Liver (tissue), 9 donors: ENCODE measurements around the gene MRPL42. TPM values are rescaled to one million over a fixed set of nuclear protein-coding genes. Genes with fewer than 3 reads are reported as not detected.

ENCODE experiments used
- DNase-seq: peaks from one replicate; pipeline ENCODE4 v3.0.0-alpha.2; 2017; ENCODE audit warnings: low spot score
- H3K27ac ChIP-seq, 2 donors: one replicate each; pipeline ENCODE4 v1.7.0; 2013; ENCODE audit warnings: inconsistent platforms in 2 of 2, low read length in 2 of 2, control low read depth in 1 of 2, low read depth in 1 of 2, mild to moderate bottlenecking in 1 of 2
- H3K27me3 ChIP-seq, 4 donors: one replicate each; pipeline versions ENCODE4 v1.6.1 to v1.7.0; 2013; ENCODE audit warnings: low read length in 3 of 4, inconsistent platforms in 1 of 4, mild to moderate bottlenecking in 1 of 4, moderate library complexity in 1 of 4; ENCODE audit not compliant: control insufficient read depth in 4 of 4, insufficient read depth in 4 of 4
- H3K36me3 ChIP-seq, 4 donors: one replicate each; pipeline versions ENCODE4 v1.6.1 to v1.7.0; 2013; ENCODE audit warnings: low read length in 3 of 4, mild to moderate bottlenecking in 3 of 4, low read depth in 1 of 4, moderate library complexity in 1 of 4; ENCODE audit not compliant: control insufficient read depth in 4 of 4, insufficient read depth in 3 of 4
- H3K4me1 ChIP-seq, 4 donors: one replicate each; pipeline versions ENCODE4 v1.6.1 to v1.7.0; 2013; ENCODE audit warnings: low read length in 3 of 4, mild to moderate bottlenecking in 3 of 4, moderate library complexity in 1 of 4; ENCODE audit not compliant: control insufficient read depth in 4 of 4, insufficient read depth in 4 of 4
- H3K4me3 ChIP-seq, 3 donors: one replicate each; pipeline versions ENCODE4 v1.6.1 to v1.7.0; 2013; ENCODE audit warnings: low read length in 3 of 3, control low read depth in 1 of 3, low read depth in 1 of 3, mild to moderate bottlenecking in 1 of 3
- H3K9ac ChIP-seq, 2 donors: one replicate each; pipeline ENCODE4 v1.7.0; 2013; ENCODE audit warnings: low read length in 2 of 2, mild to moderate bottlenecking in 2 of 2, moderate library complexity in 2 of 2, control low read depth in 1 of 2, low read depth in 1 of 2
- H3K9me3 ChIP-seq, 4 donors: one replicate each; pipeline versions ENCODE4 v1.6.1 to v1.7.0; 2013; ENCODE audit warnings: low read length in 3 of 4; ENCODE audit not compliant: control insufficient read depth in 4 of 4
- CTCF ChIP-seq: fragments of 150-350 bp; IDR thresholded peaks from 2 replicates; pipeline ENCODE4 v1.5.1; 2017; ENCODE audit warnings: improper control_type of control experiment, low read depth, low read length; ENCODE audit not compliant: missing input control
- EGR1 ChIP-seq, 2 donors: IDR thresholded peaks; 2 replicates each; pipeline ENCODE4 v1.6.1; 2016 to 2018; ENCODE audit warnings: antibody characterized with exemption in 2 of 2, low read depth in 2 of 2
- FOXA1 ChIP-seq: IDR thresholded peaks from 2 replicates; pipeline ENCODE4 v1.6.1; 2016; ENCODE audit warnings: antibody characterized with exemption
- FOXA2 ChIP-seq: IDR thresholded peaks from 2 replicates; pipeline ENCODE4 v1.6.1; 2016; ENCODE audit warnings: antibody characterized with exemption
- GABPA ChIP-seq, 2 donors: IDR thresholded peaks in 1 of 2; conservative IDR thresholded peaks in 1 of 2; 2 replicates each; pipeline ENCODE4 v1.6.1; 2016; ENCODE audit warnings: antibody characterized with exemption in 2 of 2, mild to moderate bottlenecking in 1 of 2, moderate library complexity in 1 of 2
- HNF4A ChIP-seq, 2 donors: conservative IDR thresholded peaks; 2 replicates each; pipeline ENCODE4 v1.6.1; 2016; ENCODE audit warnings: antibody characterized with exemption in 2 of 2, mild to moderate bottlenecking in 2 of 2
- HNF4G ChIP-seq: IDR thresholded peaks from 2 replicates; pipeline ENCODE4 v1.6.1; 2016; ENCODE audit warnings: antibody characterized with exemption
- JUND ChIP-seq, 2 donors: IDR thresholded peaks; 2 replicates each; pipeline ENCODE4 v1.6.1; 2016; ENCODE audit warnings: antibody characterized with exemption in 2 of 2
- MAX ChIP-seq: IDR thresholded peaks from 2 replicates; pipeline ENCODE4 v1.6.1; 2016; ENCODE audit warnings: antibody characterized with exemption
- NR2F2 ChIP-seq: IDR thresholded peaks from 2 replicates; pipeline ENCODE4 v1.6.1; 2016; ENCODE audit warnings: antibody characterized with exemption
- RAD21 ChIP-seq, 2 donors: IDR thresholded peaks; 2 replicates each; pipeline ENCODE4 v1.6.1; 2016; ENCODE audit warnings: antibody characterized with exemption in 2 of 2, mild to moderate bottlenecking in 2 of 2
- REST ChIP-seq: IDR thresholded peaks from 2 replicates; pipeline ENCODE4 v1.6.1; 2016; ENCODE audit warnings: antibody characterized with exemption, mild to moderate bottlenecking
- RXRA ChIP-seq, 2 donors: IDR thresholded peaks; 2 replicates each; pipeline ENCODE4 v1.6.1; 2017 to 2018; ENCODE audit warnings: antibody characterized with exemption in 2 of 2, mild to moderate bottlenecking in 1 of 2
- SP1 ChIP-seq: IDR thresholded peaks from 2 replicates; pipeline ENCODE4 v1.6.1; 2018; ENCODE audit warnings: antibody characterized with exemption, mild to moderate bottlenecking
- TAF1 ChIP-seq: conservative IDR thresholded peaks from 2 replicates; pipeline ENCODE4 v1.6.1; 2016; ENCODE audit warnings: antibody characterized with exemption, mild to moderate bottlenecking
- YY1 ChIP-seq: IDR thresholded peaks from 2 replicates; pipeline ENCODE4 v1.6.1; 2016; ENCODE audit warnings: antibody characterized with exemption, mild to moderate bottlenecking
- WGBS: extraction: QIAGEN DNeasy Blood & Tissue Kit; methylation state at CpG from one replicate; pipeline ENCODE4 v1.1.7; 2013; 5-methylcytosine and 5-hydroxymethylcytosine counted together
- polyA plus RNA-seq, 2 donors: library from polyadenylated mRNA; stranded (reverse) in 1 of 2; unstranded in 1 of 2; fragments of 200-250 nt in 1 of 2; fragments of >200 nt in 1 of 2; fragmentation: Nextera tagmentation in 1 of 2; extraction: Ambion mirVana in 1 of 2; gene quantifications; one replicate each; pipeline versions ENCODE4 v1.2.1 to v1.2.3, GENCODE V29; 2013 to 2015
- total RNA-seq, 2 donors: library from RNA; depleted of rRNA; stranded (reverse); fragments of >200 nt; gene quantifications; one replicate each; pipeline ENCODE4 v1.2.3, GENCODE V29; 2014
- TF ChIP-seq, protein P1 (sequence below): IDR thresholded peaks from 2 replicates; pipeline ENCODE4 v1.6.1; 2016; ENCODE audit warnings: antibody characterized with exemption
- TF ChIP-seq, protein P2 (sequence below): IDR thresholded peaks from 2 replicates; pipeline ENCODE4 v1.6.1; 2016; ENCODE audit warnings: antibody characterized with exemption
- donor health status: healthy.
- donor health status: healthy.
- donor health status: healthy.
- donor health status: healthy.
- donor health status: healthy.

MRPL42 gene
- total and polyA plus RNA-seq, 4 donors: 20.4 to 38.8 (median 33.3) TPM

GRCh38 chr12:93536766-93537488 is 69.6 kb downstream of the MRPL42 start (continued):
- TF ChIP-seq REST (no peak), TAF1 (no peak)

DNA sequence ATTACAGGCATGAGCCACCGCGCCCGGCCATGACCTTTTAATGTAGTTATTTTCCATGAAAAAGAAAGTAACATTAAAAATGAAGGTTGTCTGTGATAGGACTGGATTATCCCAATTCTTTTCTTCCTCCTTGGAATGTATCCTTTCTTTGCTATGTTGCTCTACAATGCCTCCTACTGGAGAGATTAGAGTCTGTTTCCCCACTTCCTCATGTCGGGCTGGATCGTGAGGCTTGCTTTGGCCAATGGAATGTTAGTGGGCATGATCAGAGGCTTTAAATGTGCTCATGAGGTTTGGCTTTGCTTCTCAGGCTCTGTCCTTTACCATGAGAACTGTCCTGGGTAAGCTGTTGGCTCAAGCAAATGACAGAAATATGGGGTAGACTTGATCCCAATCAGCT is 70.5 kb downstream of the MRPL42 start:
- Histone ChIP-seq H3K4me3 (no peak overlapping the region), H3K27ac (no peak overlapping the region), H3K27me3 (no peaks in the 10 kb centered on the region), H3K9ac (no peak overlapping the region), H3K4me1 (peaks cover 0 to 16% (median 15%) of the 10 kb centered on the region in 4 donors), H3K36me3 (no peaks in the 10 kb centered on the region), H3K9me3 (no peaks in the 10 kb centered on the region)
- TF ChIP-seq GABPA (IDR thresholded peaks at IDR 0.05 in 1 of 2, conservative IDR thresholded peaks at IDR 0.05 in 1 of 2): no peak
- TF ChIP-seq FOXA1: no peak
- TF ChIP-seq JUND (IDR thresholded peaks at IDR 0.05): no peak
- TF ChIP-seq TAF1: no peak
- TF ChIP-seq HNF4A (conservative IDR thresholded peaks at IDR 0.05): no peak
- no peak for TF ChIP-seq SP1
- TF ChIP-seq, protein P1, sequence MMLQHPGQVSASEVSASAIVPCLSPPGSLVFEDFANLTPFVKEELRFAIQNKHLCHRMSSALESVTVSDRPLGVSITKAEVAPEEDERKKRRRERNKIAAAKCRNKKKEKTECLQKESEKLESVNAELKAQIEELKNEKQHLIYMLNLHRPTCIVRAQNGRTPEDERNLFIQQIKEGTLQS: no peak
- TF ChIP-seq FOXA2: no peak
- no peak for TF ChIP-seq EGR1 (IDR thresholded peaks at IDR 0.05; ENCODE audit: low read depth in 2 of 2)
- no peak for TF ChIP-seq CTCF
- no peak for TF ChIP-seq RAD21 (IDR thresholded peaks at IDR 0.05)
- TF ChIP-seq NR2F2: no peak
- no peak for TF ChIP-seq HNF4G
- no peak for TF ChIP-seq REST
- TF ChIP-seq YY1: no peak
- TF ChIP-seq MAX: no peak
- TF ChIP-seq, protein P2, sequence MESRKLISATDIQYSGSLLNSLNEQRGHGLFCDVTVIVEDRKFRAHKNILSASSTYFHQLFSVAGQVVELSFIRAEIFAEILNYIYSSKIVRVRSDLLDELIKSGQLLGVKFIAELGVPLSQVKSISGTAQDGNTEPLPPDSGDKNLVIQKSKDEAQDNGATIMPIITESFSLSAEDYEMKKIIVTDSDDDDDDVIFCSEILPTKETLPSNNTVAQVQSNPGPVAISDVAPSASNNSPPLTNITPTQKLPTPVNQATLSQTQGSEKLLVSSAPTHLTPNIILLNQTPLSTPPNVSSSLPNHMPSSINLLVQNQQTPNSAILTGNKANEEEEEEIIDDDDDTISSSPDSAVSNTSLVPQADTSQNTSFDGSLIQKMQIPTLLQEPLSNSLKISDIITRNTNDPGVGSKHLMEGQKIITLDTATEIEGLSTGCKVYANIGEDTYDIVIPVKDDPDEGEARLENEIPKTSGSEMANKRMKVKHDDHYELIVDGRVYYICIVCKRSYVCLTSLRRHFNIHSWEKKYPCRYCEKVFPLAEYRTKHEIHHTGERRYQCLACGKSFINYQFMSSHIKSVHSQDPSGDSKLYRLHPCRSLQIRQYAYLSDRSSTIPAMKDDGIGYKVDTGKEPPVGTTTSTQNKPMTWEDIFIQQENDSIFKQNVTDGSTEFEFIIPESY: no peak
- TF ChIP-seq RXRA (IDR thresholded peaks at IDR 0.05): no peak
- 96% methylated on average over 5 of the region's 5 CpGs for WGBS
- DNase-seq: no peak
